HFF-Myc (cell line): ENCODE measurements around the gene ADAMTSL1.

Experiments used
- DNase-seq: peaks from one replicate; pipeline ENCODE4 v3.0.0-alpha.2; 2011; ENCODE audit warnings: low read depth; ENCODE audit errors: extremely low read depth
- H3K4me3 ChIP-seq: replicated peaks from 2 replicates; pipeline ENCODE4 v1.5.1; 2011; ENCODE audit warnings: low read depth, mild to moderate bottlenecking, control low read depth, low read length
- TF ChIP-seq, protein P1 (sequence below): IDR thresholded peaks from 2 replicates; pipeline ENCODE4 v1.5.1; 2012; ENCODE audit warnings: mild to moderate bottlenecking, low read depth, low read length, control low read depth; ENCODE audit errors: missing control alignments

Gene ADAMTSL1

DNA sequence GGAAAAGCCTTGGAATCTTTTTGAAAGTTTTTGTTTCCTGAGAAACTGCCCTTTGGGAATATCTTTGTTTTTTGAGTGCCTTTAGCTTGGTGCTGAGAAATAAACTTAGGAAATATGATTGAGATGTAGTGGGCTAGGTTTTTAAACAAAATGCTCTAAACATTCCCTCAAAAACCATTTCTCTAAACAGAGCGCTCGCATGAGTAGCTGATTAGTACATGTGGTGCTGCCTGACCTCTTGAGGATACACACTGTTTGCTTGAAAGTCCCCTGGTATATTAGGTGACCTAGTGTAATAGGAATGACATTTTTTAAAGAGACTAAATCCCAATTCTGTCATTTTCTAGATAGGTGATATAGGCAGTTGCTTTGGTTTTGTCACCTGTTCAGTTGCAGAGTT is 132.3 kb downstream of the ADAMTSL1 start:
- TF ChIP-seq, protein P1, sequence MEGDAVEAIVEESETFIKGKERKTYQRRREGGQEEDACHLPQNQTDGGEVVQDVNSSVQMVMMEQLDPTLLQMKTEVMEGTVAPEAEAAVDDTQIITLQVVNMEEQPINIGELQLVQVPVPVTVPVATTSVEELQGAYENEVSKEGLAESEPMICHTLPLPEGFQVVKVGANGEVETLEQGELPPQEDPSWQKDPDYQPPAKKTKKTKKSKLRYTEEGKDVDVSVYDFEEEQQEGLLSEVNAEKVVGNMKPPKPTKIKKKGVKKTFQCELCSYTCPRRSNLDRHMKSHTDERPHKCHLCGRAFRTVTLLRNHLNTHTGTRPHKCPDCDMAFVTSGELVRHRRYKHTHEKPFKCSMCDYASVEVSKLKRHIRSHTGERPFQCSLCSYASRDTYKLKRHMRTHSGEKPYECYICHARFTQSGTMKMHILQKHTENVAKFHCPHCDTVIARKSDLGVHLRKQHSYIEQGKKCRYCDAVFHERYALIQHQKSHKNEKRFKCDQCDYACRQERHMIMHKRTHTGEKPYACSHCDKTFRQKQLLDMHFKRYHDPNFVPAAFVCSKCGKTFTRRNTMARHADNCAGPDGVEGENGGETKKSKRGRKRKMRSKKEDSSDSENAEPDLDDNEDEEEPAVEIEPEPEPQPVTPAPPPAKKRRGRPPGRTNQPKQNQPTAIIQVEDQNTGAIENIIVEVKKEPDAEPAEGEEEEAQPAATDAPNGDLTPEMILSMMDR, result no peak
- no peak overlapping the region for H3K4me3 ChIP-seq
- DNase-seq, result no peak

DNA sequence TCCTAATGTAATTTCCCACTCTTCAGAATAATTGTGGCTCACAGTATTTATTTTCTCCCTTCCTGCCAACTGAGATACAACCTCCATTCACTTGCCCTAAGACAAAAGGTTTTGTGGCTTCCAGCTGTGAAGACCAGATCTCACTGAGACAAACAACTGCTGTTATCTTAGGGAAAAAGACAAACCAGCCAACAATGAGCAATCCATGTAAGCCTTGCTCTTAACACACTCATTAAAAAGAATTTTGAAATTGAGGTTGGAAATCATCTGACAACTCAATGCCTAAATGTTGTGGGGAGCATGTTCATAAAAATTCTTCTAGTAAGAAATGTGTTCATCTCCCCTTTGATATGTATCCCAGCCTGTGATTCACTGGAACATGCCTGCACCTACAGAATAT is 132.9 kb downstream of the ADAMTSL1 start:
- no peak for DNase-seq
- TF ChIP-seq, protein P1, result no peak
- no peak overlapping the region for H3K4me3 ChIP-seq

DNA sequence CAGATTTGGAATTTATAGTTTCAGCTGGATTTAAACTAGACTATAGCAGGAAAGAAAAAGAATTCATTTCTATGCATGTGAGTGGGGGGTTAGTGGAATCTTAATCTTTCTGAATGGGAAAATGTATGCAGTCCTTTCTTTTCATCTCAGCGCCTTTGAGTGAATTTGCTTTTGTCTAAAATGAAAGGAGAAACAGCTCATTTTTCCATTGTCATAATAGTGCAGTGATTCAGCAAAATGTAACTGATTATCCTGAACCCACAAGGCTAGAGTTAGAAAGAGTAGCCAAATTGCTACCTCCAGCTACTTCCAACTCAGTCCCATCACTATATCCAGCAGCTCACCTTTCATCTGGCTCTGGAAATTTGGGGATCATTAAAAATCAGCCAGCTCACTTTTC is 134.4 kb downstream of the ADAMTSL1 start:
- no peak overlapping the region for H3K4me3 ChIP-seq
- TF ChIP-seq, protein P1, result no peak
- no peak for DNase-seq

DNA sequence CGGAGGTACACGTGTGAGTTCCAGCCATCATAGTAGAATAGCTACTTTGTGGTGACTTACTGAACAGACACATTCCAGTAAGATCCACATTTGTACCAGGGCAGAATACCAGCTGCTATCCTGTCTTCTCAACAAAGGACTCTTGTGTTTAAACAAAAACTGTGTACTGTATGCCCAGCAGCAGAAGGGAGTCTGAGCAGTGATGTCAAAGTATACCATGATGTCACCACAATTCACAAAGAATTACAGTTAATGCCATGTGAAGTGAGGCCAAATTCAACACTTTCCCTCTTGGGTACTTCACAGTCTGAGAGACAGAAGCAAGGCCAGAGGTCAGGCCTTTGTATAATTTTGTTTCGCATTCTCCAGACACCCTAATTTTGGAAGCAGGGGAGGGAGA is 137.0 kb downstream of the ADAMTSL1 start:
- no peak overlapping the region for H3K4me3 ChIP-seq
- no peak for DNase-seq
- TF ChIP-seq, protein P1, result no peak

DNA sequence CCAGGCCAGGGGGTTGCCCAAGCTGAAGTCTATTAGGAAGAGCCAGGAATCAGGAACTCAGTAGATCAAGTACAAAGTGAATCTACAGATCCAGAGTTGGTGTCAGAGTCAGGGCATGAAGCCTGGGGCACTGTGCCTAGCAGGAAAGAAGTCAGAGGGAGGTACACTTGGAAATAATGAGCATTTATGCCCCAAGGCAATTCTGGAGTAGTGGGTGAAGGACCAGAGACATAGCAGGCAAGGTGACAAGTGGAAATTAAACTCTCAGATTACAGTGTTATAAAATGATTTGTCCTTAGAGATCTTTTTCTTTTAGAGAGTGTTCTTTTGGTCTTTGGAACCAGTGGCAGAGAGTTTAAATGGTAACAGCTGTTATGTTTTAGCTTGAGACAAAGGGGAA is 138.0 kb downstream of the ADAMTSL1 start:
- H3K4me3 ChIP-seq, result no peak overlapping the region
- TF ChIP-seq, protein P1, result no peak
- no peak for DNase-seq

DNA sequence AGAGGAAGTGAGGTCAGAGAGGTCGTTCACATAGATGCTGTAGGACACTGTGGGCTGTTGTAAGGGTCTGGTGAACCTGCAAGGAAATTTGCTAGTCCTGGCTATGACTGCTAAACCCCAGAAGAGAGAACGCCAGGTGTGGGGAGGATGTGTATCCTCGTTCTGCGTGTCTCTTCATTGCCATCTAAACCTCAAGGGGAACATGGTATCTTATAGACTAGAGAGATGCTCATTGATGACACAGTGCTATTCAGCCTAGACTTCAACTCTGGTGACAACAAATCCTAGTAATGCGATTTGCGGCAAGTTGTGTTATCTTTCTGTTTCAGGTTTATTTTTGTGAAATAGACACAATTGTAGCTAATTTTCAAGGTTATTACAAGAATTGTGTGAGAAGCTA is 140.2 kb downstream of the ADAMTSL1 start:
- TF ChIP-seq, protein P1, result no peak
- H3K4me3 ChIP-seq, result no peak overlapping the region
- no peak for DNase-seq

DNA sequence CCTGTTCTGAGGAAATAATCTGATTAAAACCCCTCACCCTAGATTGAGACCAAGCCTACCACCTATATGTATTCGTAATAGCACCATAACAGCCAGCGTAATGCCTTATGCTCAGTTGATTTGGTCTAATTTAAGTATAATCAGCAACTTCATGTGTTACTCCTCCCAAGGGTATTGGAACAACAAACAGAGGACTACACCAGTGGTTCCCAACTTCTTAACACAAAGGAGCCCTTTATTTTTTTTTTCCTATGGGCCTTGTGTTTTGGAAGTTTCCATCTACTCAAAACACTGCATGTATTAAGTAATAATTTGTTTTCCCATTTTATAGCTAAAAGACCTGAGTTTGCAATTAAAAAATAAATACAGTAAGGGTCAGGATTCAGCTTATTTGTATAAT is 140.7 kb downstream of the ADAMTSL1 start:
- TF ChIP-seq, protein P1, result no peak
- no peak for DNase-seq
- no peak overlapping the region for H3K4me3 ChIP-seq
